GM19324 (cell line): ENCODE measurements around the gene KCND2.
"Not testable (repeated sequence)": the region's sequence is repeated elsewhere in the genome, so short reads cannot be mapped to it uniquely, and the experiment has no call there.

Experiments used
- ATAC-seq: cut with Tn5 transposase; IDR thresholded peaks from one replicate; pipeline ENCODE4 v1.9.1; 2021; ENCODE audit warnings: mild to moderate bottlenecking, moderate library complexity; ENCODE audit not compliant: unreplicated experiment, low FRiP score

KCND2 gene

DNA sequence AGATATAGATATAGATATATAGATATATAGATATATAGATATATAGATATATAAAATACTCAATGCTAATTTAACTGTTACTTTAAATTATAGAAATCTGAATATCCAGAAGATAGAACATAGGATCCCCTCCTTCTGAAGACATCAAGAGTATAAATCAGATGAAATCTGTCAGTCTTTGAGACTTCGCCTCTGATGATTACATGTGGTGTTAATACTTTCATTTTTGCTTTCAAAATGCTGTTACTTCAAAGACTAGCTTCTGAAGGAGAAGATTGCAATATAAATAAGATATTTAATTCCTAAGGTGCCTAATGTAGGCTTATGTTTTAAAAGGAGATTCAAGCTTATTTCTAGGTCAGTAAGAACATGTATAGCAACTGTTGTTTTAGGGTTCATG lies 404.6 kb downstream of the KCND2 start:
- no peak for ATAC-seq

DNA sequence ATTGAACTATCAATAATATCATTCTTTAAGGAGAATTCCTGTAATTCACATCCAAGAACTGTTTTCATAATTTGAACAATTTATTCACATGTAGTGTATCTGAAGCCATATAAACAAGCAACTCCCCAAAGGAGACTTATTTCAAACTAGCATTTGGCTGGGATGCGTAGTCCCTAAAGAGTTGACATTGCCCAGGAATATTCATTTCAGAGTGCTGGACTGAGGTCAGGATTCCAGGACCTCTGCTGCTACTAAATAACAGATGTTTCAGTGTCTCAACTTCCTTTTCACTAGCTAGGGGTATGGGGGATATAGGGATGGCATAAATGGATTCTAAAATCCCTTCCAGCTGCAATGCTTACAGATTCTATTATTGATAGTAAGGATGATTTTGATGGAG lies 408.0 kb downstream of the KCND2 start:
- ATAC-seq = no peak

DNA sequence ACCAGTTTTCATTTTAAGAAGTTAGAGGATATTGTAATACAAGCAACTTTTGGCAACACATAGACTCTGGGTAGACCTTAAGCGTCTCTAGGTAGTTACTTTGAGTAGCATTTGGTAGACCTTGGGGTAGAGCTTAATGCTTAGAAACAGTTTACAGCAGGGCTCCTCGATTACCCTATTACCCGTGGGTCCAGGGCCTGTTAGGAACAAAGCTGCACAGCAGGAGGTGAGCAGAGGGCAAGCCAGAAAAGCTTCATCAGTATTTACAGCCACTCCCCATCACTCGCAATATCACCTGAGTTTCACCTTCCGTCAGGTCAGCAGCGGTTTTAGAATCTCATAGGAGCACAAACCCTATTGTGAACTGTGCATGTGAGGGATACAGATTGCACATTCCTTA lies 411.5 kb downstream of the KCND2 start:
- ATAC-seq = no peak

DNA sequence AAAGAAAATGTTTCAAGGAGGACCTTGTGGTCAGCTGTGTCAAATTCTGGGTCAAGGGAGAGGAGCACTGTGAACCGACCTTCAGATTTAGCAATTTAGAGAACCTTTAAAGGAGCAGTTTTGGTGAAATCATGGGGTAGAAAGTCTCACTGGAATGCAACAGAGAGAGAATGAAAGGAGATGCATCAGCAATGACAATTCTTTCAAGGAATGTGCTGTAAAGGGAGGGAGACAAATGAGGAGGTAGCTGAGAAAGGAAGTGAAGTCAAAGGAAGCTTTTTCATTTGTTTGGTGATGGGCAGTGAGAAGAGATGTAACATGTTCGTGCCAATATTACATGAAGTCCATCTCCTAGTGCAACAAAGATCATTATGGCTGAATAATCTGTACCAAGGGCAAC lies 418.9 kb downstream of the KCND2 start:
- no peak for ATAC-seq

DNA sequence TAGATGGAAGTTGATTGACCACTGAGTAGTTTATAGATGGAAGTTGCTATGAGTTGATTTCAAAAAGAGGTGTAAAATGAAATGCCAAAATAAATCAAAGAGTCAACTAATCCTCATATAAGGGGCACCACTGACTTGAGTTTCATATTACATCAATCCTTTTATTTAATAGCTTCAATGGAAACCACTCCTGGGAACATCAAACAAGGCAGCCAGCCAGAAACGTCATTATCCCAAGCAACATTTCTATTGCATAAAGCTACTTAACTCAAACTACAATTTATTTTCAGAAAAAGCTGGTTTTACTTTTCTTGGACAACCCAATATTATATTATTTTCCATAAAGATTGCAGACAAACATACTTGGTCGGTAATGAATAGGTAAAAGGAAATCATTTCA lies 422.9 kb downstream of the KCND2 start:
- ATAC-seq = no peak

DNA sequence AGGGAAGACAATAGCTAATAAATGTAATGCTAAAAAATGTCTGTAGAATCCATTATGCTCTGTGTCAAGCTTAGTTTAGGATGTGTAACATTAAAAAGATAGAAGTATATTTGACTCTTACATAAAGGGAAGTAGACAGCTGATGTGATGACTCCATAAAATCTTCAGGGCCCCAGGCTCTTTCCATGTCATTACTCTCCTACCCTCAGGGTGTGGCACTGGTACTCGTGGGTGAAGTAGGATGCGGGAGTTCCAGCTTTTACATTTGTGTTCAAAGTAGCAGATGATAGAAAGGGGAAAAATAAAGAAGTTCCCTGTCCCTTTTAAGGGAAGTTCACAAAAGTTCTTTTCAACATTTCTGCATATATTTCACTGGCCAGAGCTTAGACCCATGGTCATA lies 427.8 kb downstream of the KCND2 start:
- no peak for ATAC-seq

DNA sequence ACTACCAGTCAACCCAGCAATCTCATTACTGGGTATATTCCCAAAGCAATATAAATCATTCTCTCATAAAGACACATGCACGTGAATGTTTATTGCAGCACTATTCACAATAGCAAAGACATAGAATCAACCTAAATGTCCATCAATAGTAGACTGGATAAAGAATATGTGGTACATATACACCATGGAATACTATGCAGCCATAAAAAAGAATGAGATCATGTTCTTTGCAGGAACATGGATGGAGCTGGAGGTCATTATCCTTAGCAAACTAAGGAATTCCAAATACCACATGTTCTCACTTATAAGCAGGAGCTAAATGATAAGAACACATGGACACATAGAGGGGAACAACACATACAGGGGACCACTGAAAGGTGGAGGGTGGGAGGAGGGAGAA lies 429.4 kb downstream of the KCND2 start:
- not testable (repeated sequence) for ATAC-seq

DNA sequence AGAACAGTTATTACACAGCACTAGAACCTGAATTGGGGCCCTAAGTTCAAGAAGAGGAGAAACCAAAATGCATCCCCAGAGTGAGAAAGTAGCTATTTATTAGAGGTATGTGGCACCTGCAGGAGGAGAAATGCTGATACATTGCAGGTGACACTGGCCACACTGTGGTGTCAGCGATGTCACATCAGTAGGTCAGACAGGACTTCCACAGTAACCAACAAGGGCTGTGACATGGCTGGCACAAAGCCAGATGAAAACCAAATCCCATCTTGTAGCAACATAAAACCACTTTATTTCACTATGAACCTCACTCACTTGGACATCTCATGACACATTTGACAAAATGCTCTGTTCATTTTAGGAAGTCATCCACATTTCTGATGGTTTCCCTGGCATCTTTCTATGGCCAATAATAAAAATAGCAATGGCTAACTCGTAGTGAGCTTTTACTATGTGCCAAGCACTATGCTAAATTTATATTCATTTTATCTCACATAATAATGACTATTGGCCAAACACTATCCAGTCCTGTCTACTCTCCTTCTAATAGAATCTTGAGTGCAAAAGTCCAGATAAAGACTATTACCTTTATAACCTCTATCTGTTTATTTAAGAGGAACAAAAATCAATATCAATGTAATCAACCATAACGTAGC lies 430.7 kb downstream of the KCND2 start:
- ATAC-seq = no peak

DNA sequence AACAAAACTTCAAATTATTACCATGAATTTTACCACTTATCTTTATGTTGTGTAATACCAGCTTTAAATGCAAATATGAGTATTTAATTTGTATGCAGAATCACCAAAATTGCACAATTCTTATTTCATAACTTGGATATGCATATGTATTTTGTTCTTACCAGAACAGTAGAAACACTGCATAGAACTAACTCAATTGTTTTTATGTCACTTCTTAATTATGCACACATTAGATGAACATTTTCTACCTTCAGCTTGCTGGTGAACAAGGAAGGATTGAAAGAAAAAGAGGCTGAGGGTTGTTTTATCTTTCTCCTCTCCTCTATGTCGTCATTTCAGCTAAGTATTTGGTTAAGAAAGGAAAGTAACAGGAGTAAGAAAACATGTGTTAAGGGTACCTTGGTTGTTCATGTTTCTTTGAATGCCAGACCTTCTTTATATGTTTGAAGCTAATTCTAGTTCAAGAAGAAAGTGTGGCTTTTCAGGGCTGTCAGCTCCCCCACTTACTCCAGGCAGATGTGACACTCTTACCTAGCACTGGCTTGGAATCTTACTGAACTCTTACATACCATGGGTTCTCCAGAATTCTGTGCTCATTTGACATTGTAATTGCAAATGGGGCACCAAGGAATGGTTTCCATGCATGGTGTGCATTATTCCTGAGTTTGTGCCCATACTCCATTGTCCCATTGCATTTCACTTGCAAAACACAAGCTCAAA lies 436.4 kb downstream of the KCND2 start:
- no peak for ATAC-seq

DNA sequence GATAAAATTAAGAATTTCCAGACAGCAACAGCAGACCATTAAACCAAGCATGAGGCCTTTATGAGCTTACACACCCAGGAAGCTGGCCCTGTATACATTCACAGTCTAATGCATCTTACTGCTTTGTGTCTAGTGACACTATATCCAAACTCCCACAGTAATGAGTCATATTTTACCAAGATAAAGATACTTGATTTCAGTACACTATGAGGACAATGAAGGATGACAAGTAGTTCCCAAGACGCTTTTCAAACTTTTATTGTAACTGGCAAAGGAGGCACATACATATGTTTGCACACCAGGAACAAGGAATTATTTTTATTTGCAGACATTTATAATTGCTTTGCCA lies 437.0 kb downstream of the KCND2 start:
- ATAC-seq = no peak

DNA sequence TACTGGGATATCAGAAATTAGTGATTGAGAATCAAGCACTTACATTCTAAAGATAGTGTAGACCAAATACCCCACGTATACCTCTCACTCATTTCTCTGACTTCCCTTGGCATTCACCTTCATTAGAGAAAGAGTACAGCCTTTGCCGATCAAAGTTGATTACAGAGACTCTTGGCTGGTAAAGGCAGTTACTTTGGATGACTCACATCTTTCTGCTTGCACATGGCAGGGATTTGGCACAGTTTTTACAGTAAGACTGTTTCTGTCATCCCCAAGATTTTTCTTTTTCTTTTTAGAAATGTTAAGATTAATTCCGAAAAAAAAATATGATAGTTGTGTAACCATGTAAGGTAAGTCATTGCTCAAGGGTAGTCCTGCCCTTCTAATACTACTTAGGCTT lies 442.0 kb downstream of the KCND2 start:
- no peak for ATAC-seq

DNA sequence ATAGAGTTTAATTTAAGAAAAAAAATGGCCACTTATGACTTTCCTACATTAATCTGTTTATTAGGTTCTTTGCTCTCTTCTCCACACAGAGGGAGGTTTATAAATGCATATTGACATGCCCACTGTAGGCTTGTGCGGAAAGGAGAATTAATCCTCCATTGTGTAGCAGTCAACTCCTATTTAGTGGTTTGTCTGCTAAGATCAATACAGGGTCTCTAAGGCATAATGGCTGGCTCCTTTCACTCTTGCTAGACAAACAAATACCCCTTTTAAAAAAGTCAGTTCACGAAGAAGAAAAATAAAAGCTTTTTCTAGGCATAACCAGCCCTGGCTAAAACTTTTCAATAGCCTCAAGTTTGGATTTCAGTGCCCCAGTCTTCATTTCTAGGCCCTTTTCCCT lies 443.3 kb downstream of the KCND2 start:
- ATAC-seq = no peak

DNA sequence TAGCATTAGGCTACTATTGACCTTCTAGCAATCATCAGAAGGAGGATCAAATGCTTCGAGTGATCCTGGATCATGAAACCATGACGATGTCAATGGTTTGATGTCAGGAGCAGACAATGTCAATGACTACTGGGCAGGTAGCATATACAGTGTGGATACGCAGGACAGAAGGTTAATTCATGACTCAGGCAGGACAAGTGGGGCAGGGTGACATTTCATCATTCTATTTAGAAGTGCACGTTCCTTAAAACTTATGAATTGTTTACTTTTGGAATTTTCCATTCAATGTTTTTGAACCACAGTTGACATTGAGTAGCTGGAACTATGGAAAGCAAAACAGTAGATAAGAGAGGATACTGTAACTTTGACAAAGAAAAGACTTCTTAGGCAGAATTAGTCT lies 444.2 kb downstream of the KCND2 start:
- no peak for ATAC-seq

DNA sequence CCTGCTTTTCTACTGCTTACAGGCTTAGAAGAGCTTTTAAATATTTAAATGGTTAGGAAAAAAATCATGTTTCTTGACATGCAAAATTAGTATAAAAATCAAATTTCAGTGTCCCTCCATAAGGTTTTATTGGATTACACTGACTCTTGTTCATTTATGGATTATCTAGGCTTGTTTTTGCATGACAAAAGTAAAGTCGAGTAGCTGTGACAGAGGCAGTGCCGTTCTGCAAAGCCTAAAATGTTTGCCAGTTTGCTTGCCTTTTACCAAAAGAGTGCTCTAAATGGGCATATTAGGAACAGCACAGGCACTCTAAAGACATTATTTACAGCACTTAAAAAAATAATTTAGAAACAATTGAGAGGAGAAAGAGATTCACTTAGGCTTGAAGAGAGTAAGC lies 445.4 kb downstream of the KCND2 start:
- ATAC-seq = no peak

DNA sequence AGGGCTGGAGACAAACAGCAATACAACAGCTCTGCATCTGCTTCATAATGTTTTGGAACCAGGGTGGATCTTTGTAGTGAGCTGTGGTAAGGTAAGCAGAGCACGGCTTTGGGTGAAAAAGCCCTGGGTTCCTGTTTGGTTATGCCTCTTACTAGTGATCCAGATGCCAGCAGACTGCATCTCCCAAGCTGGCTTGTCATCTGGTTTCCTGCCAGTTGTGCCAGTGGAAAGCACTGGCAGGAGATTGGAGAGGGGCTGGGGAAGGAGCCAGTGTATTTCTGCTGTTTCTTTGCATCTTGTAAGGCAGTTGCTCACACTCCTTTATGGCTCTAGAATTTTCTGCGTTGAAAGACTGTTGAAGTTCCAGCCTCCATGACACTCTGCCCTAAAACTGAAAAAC lies 447.3 kb downstream of the KCND2 start:
- ATAC-seq = no peak

DNA sequence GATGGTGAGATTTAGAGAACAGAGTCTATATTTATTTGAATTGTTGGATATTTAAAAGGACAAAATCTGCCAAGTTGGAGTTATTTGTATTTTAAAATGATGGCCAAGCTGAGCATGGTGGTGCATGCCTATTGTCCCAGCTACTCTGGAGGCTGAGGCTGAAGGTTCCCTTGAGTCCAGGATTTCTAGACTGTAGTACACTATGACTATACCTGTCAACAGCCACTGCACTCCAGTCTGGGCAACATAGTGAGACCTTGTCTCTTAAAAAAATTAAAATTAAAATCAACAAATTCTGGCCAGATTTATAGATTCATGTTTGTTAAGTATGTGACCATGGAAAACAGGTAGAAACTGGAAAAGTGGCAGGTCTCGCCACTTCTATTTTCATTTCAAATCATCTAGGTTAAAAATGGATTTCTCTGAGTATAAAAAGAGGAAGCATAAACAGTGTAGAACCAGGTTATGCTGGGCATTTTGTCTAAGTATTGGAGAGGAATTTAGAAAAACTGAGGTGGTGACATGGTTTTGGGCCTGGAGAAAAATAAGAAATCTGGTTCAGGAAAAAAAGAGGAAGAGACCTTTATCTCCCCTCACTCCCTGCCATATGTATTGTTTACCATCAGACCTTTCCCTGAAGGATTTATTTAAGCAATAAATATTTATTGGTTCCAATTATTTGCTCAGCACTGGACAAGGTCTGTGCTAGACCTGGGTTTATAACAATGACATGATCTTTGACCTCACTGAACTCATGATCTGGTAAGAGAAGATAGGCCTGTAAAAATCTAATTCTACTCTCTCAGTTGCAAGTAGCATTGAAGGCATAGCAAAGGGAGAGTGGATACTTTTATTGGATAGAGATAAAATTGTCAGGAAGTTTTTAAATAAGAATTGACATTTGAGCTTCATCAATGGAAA lies 450.8 kb downstream of the KCND2 start:
- ATAC-seq = no peak

DNA sequence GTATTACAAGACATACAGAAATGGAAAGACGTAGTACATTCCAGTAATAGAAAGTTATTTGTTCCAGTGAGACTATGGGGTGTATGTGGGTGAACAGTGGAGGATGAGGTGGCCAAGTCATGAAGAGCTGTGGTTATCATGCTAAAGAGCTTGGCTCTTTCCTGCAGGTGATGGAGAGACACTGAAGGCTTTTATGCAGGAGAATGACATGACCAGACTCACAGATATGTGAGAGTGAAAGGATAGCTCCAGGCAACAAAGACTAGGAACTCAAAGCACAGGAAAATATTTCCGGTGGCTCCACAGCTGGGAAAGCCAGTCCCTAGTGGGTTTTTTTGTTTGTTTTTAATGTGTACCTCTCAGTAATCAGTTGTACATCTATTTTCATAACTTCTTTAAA lies 451.5 kb downstream of the KCND2 start:
- ATAC-seq = no peak

DNA sequence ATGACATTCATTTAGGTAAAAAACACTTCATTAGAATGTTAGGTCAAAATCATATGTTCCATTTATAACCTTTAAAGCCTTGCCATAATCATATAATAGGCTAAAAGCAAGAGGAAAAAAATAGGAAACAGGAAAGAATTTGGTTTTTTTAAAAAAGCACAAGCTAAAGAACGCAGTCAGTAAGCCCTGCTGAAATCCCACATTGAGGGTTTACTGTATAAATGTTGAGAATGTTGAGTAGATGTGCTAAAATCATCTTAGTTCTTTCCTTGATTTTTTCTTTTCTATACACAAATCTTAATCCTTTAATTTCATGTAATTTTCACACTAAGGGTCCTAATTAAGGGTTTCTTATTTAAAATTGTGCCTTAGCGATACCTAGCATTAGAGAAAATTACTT lies 452.0 kb downstream of the KCND2 start:
- ATAC-seq = no peak

DNA sequence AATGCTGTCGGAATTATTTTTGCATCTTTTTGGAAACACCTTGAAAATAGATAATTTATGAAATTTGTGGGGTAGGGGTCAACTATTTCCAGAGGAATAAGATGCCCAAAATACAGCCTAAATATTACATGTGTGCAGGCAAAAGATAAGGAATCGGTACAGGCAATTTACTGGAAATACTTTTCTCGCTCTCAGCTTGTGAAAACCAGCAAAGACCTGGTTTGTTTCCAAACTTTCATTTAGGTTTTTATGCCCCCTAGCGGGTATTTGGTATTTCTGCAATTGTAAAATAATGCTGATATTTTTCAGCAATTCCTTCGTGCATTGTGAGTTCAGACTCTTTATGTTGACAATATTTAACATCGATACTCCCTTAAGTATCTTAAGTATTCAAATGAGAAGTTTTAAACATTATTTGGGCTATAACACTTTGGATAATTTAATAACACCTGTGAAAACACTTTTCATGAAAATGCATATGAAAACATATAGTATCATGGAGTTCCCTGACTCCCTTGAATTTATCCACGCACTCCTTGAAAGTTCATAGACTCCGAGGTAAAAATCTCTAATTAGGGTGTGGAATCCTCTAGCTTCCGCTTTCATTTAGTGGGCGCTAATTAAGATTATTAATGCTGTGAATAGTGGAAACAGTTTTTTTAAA lies 452.5 kb downstream of the KCND2 start:
- ATAC-seq = no peak

DNA sequence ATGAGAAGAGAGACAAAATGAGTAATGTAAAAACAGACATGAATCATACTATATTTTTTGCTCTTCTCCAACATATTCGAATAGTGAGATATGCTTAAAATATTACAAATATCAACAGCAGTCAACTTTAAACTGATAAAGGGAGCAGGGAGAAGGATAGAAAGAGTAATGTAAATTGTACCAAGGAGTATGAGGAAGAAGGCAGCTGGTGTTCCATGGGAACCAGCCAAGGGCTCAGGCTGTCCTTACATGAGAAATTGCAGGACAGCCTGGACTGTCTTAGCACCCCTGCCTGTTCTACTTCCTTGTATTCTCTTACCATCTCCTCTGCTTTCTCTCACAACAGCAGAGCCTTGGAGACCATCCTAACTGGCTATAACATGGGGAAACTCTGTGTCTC lies 456.3 kb downstream of the KCND2 start:
- no peak for ATAC-seq

DNA sequence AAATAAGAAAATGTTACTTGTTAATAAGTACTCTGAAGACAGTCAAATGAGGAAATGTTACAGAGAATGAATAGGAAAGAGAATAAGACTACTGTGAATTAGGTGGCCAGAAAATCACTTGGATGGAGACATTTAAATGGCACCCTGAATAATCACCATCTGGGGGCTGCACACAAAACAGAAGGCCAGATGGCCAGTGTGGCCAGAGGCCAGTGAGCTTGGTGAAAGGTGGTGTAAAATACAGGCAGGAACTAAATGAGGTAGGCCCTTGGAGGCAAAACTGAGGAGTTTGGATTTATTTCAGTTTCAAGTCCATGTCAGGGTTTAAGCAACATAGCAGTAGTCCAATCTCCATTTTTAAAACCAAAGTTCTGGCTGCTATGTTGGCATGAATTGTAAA lies 458.3 kb downstream of the KCND2 start:
- ATAC-seq = no peak
